AG09309 (cell line): ENCODE data around the gene APLP2.

Source experiments
- DNase-seq: peaks from one replicate; pipeline ENCODE4 v3.0.0-alpha.2; 2010; ENCODE audit warnings: low read depth
- H3K4me3 ChIP-seq: 2 replicates; pipeline ENCODE4 v1.5.1; 2011; ENCODE audit warnings: mild to moderate bottlenecking, low read depth, low read length, moderate library complexity; ENCODE audit not compliant: control insufficient read depth
- CTCF ChIP-seq: IDR thresholded peaks from 2 replicates; pipeline ENCODE4 v1.5.1; 2011; ENCODE audit warnings: mild to moderate bottlenecking, low read depth, low read length, inconsistent platforms; ENCODE audit not compliant: insufficient read depth, control insufficient read depth; ENCODE audit errors: missing control alignments

Gene APLP2

DNA sequence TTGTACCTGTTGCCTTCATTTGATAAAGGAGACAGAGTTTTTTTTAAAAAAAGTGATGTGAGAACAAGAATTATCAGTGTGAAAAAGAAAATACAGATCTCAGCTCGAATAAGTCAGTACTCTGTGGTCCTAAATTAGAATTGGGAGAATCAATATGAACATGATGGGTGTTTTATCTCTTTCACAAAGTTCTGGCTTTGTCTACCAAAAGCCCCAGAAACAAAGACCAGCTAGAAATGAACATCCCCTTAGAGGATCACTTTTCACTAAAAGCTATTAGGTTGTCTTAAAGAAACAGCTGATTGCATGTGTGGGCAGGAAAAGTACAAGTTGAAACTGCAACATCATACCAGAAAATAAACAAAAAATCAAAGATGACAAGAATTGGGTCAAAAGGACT lies 81.5 kb downstream of the APLP2 start:
- TF ChIP-seq CTCF, result no peak
- no peak for DNase-seq
- no peak overlapping the region for H3K4me3 ChIP-seq

- no peak for DNase-seq
- TF ChIP-seq CTCF, result no peak
- no peak overlapping the region for H3K4me3 ChIP-seq
These were observed 86.7 kb downstream of the APLP2 start for GRCh38 chr11:130156108-130157022.

GRCh38 chr11:130157101-130157500 lies 87.4 kb downstream of the APLP2 start:
- H3K4me3 ChIP-seq, result no peak overlapping the region
- TF ChIP-seq CTCF, result no peak
- no peak for DNase-seq

DNA sequence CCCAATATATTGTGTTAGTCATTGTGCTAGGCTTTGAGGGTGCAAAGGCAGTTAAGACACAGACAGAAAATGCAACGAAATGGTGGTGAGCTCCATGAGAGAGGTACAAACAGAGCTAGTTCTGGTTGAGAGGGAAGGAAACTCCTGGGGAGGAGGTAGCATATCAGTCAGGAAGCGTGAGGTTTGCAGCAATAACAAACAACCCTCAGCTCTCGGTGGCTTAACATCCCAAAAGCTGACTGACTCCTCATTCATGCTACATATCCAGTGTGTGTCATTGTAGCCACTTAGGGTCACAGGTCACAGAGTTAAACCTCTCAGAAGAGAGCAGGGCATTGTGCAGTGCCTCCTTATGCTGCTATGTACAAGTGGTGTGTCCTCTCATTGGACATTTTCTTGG lies 88.1 kb downstream of the APLP2 start:
- TF ChIP-seq CTCF, result no peak
- no peak overlapping the region for H3K4me3 ChIP-seq
- DNase-seq, result no peak

DNA sequence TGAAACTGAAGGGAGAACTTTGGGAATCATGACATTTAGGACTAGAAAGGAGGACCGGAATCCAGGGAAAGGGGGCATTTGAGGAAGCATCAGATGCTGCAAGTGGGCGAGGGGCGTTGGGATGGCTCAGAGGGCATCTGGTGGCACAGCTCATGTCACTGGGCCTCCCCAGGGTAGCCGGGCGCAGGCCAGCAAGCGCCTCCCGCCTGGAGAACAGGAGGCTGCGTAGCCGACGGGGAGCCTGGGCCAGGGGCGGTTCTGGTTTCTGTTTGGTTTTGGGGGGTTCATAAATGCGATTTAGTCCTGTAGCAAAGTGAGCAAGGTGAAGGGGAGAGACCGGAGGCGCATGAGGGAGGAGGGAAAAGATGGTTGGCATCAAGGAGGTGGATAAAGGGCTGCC lies 89.4 kb downstream of the APLP2 start:
- TF ChIP-seq CTCF, result no peak
- DNase-seq, result no peak
- H3K4me3 ChIP-seq, result no peak overlapping the region

GRCh38 chr11:130159657-130160497 lies 90.2 kb downstream of the APLP2 start, which contains the start of gene ST14:
TSS of gene ST14 (plus strand) at chr11:130159782. CDS start at chr11:130159980, 198 bp downstream.
- no peak for TF ChIP-seq CTCF
- no peak for DNase-seq
- no peak within 1 kb of the TSS for H3K4me3 ChIP-seq
